ENCODE data around the gene SNX5. TPM values are rescaled to one million over a fixed set of nuclear protein-coding genes. Genes with fewer than 3 reads are reported as not detected.

Gene SNX5
- polyA plus RNA-seq, 1 donor from 2014 or later = 59.8 TPM

DNA sequence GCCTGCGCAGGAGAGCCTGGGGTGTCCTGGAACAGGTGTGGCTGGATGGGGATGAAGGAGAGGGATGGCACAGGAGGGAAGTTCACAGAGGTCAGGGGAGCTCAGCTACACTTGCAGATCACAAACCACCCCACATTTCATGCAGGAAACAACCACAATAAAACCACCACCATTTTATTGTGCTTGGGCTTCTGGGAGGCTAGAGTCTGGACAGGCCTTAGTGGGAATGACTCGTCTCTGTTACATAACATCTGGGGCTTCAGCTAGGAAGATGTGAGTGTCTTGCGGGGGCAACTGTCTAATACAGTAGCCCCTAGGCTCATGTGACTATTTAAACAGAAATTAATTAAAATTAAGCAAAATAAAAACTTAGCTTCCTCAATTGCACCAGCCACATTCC lies 33.4 kb downstream of the SNX5 start:
- Histone ChIP-seq H3K4me3 (ENCODE audit: low read length) (no peak overlapping the region), H3K9me2 (ENCODE audit: insufficient read depth, low read length) (no peaks in the 10 kb centered on the region), H4K20me1 (ENCODE audit: insufficient read depth) (no peaks in the 10 kb centered on the region), H3K36me3 (ENCODE audit: insufficient read depth, low read length) (no peaks in the 10 kb centered on the region), H3K9ac (ENCODE audit: low read length) (no peak overlapping the region), H3F3A (ENCODE audit: insufficient read depth, low read length, poor library complexity, severe bottlenecking) (no peaks in the 10 kb centered on the region), H3K4me2 (ENCODE audit: low read length) (no peak overlapping the region), H3K27ac (ENCODE audit: low read length) (no peak overlapping the region), H3K27me3 (ENCODE audit: insufficient read depth, low read depth, low read length) (no peaks in the 10 kb centered on the region), H3K9me3 (ENCODE audit: low read length) (no peaks in the 10 kb centered on the region), H3K79me2 (replicated peaks; ENCODE audit: insufficient read depth, low read length) (no peaks in the 10 kb centered on the region), H2AFZ (ENCODE audit: low read depth, low read length) (no peak overlapping the region)
- no peak for TF ChIP-seq REST (IDR thresholded peaks at IDR 0.05; ENCODE audit: borderline replicate concordance)
- no peak for TF ChIP-seq EP300 (conservative IDR thresholded peaks at IDR 0.05; ENCODE audit: poor library complexity, severe bottlenecking)
- TF ChIP-seq SMC3 (conservative IDR thresholded peaks at IDR 0.05; ENCODE audit: poor library complexity) = no peak
- no peak for TF ChIP-seq TAF1 (IDR thresholded peaks at IDR 0.05; ENCODE audit: low read depth)
- no peak for TF ChIP-seq RAD21 (conservative IDR thresholded peaks at IDR 0.05)
- no peak for TF ChIP-seq MXI1 (conservative IDR thresholded peaks at IDR 0.05; ENCODE audit: poor library complexity, severe bottlenecking)
- TF ChIP-seq POLR2AphosphoS5 (IDR thresholded peaks at IDR 0.05) = no peak
- TF ChIP-seq EZH2 (IDR thresholded peaks at IDR 0.05; ENCODE audit: borderline replicate concordance, insufficient read depth, low read length, poor library complexity, severe bottlenecking) = no peak

DNA sequence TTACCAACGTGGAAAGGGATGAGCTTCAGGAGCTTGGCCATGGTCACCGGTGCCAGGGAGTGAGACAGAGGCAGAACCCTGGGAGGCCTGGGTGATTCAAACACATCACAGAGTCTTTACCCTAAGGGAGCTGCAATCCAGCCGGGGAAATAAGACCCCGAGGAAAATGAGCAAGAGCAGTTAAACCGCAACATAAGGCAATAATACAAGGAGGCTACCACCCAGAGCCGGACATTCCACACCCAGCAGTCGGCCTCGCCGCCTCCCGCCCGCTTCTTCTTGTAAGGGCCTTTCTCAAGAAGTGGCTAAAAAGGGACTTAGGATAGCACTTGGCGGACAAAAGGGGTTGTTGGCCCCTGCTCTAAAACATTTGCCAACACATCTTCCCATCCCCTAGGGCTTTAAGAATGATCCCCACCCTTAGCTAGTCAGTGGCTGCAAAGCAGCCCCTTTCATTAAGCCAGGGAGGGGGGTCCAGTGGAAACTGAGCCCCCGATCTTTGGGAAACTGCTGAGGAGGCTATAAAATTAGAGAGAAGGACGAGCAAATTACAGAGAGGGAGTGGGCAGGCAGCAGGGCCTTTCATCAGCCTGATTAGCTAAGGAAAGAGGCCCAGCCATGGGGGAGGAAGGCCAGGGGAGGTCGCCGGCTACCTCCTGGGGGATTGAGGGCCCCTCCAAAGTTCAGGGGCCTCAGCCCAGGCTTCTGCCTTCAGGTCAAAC lies 34.3 kb downstream of the SNX5 start:
- Histone ChIP-seq H3K27me3 (ENCODE audit: insufficient read depth, low read depth, low read length) (no peaks in the 10 kb centered on the region), H3K36me3 (ENCODE audit: insufficient read depth, low read length) (no peaks in the 10 kb centered on the region), H3K79me2 (replicated peaks; ENCODE audit: insufficient read depth, low read length) (no peaks in the 10 kb centered on the region), H3F3A (ENCODE audit: insufficient read depth, low read length, poor library complexity, severe bottlenecking) (no peaks in the 10 kb centered on the region), H3K9me2 (ENCODE audit: insufficient read depth, low read length) (no peaks in the 10 kb centered on the region), H4K20me1 (ENCODE audit: insufficient read depth) (no peaks in the 10 kb centered on the region), H3K9ac (ENCODE audit: low read length) (no peak overlapping the region), H3K9me3 (ENCODE audit: low read length) (no peaks in the 10 kb centered on the region), H3K4me2 (ENCODE audit: low read length) (no peak overlapping the region), H2AFZ (ENCODE audit: low read depth, low read length) (no peak overlapping the region), H3K4me3 (ENCODE audit: low read length) (no peak overlapping the region), H3K27ac (ENCODE audit: low read length) (no peak overlapping the region)
- TF ChIP-seq SMC3 (conservative IDR thresholded peaks at IDR 0.05; ENCODE audit: poor library complexity) = no peak
- TF ChIP-seq REST (IDR thresholded peaks at IDR 0.05; ENCODE audit: borderline replicate concordance) = no peak
- TF ChIP-seq, protein P1, sequence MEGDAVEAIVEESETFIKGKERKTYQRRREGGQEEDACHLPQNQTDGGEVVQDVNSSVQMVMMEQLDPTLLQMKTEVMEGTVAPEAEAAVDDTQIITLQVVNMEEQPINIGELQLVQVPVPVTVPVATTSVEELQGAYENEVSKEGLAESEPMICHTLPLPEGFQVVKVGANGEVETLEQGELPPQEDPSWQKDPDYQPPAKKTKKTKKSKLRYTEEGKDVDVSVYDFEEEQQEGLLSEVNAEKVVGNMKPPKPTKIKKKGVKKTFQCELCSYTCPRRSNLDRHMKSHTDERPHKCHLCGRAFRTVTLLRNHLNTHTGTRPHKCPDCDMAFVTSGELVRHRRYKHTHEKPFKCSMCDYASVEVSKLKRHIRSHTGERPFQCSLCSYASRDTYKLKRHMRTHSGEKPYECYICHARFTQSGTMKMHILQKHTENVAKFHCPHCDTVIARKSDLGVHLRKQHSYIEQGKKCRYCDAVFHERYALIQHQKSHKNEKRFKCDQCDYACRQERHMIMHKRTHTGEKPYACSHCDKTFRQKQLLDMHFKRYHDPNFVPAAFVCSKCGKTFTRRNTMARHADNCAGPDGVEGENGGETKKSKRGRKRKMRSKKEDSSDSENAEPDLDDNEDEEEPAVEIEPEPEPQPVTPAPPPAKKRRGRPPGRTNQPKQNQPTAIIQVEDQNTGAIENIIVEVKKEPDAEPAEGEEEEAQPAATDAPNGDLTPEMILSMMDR (IDR thresholded peaks at IDR 0.05; ENCODE audit: poor library complexity, severe bottlenecking) = no peak
- TF ChIP-seq EZH2 (IDR thresholded peaks at IDR 0.05; ENCODE audit: borderline replicate concordance, insufficient read depth, low read length, poor library complexity, severe bottlenecking) = no peak
- no peak for TF ChIP-seq EP300 (conservative IDR thresholded peaks at IDR 0.05; ENCODE audit: poor library complexity, severe bottlenecking)
- TF ChIP-seq TAF1 (IDR thresholded peaks at IDR 0.05; ENCODE audit: low read depth) = no peak
- TF ChIP-seq RAD21 (conservative IDR thresholded peaks at IDR 0.05) = no peak

Measured in neural cell (in vitro differentiated cells).